Mucosa of rectum (tissue), 2 donors: ENCODE data around the gene PPARG.
A peak's percentile ranks its signal among the peaks of the same experiment; 100 is the strongest.
"Not testable (repeated sequence)": the region's sequence is repeated elsewhere in the genome, so short reads cannot be mapped to it uniquely, and the experiment has no call there.

Source experiments
- H3K27ac ChIP-seq, 2 donors: one replicate each; pipeline ENCODE4 v1.7.0; 2013; ENCODE audit warnings: inconsistent platforms in 2 of 2, low read depth in 2 of 2, low read length in 2 of 2
- H3K27me3 ChIP-seq, 2 donors: one replicate each; pipeline ENCODE4 v1.7.0; 2013; ENCODE audit warnings: low read length in 2 of 2; ENCODE audit not compliant: control insufficient read depth in 2 of 2, insufficient read depth in 2 of 2
- H3K36me3 ChIP-seq, 2 donors: one replicate each; pipeline ENCODE4 v1.7.0; 2013; ENCODE audit warnings: low read length in 2 of 2; ENCODE audit not compliant: control insufficient read depth in 2 of 2, insufficient read depth in 2 of 2
- H3K4me1 ChIP-seq, 2 donors: one replicate each; pipeline ENCODE4 v1.7.0; 2013; ENCODE audit warnings: low read length in 2 of 2, mild to moderate bottlenecking in 1 of 2; ENCODE audit not compliant: control insufficient read depth in 2 of 2, insufficient read depth in 2 of 2
- H3K4me3 ChIP-seq, 2 donors: one replicate each; pipeline ENCODE4 v1.7.0; 2013; ENCODE audit warnings: low read length in 2 of 2
- H3K9ac ChIP-seq, 2 donors: one replicate each; pipeline ENCODE4 v1.7.0; 2013; ENCODE audit warnings: low read length in 2 of 2, low read depth in 1 of 2, mild to moderate bottlenecking in 1 of 2
- H3K9me3 ChIP-seq, 2 donors: one replicate each; pipeline ENCODE4 v1.7.0; 2013; ENCODE audit warnings: low read length in 2 of 2; ENCODE audit not compliant: control insufficient read depth in 2 of 2
- donor health status: healthy.
- donor health status: Normal muscosa, but diverticular disease.

Gene PPARG

DNA sequence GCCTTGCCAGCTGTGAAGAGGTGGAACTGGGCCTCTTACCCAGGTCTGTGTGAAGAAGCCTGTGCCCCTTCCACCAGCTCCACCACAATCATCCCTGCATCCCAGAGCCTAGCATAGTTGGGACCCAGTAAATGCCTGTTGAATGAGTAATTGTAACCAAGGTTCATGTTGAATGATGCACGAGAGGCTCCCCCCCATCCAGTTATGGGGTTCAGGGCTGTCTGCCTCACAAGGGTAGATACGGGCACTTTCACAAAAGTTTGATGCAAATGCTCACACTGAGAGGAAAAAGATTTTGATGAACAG is 165.9 kb downstream of the PPARG start:
- Histone ChIP-seq H3K9ac (no peak overlapping the region), H3K36me3 (no peaks in the 10 kb centered on the region), H3K27ac (no peak overlapping the region), H3K4me3 (no peak overlapping the region), H3K4me1 (peaks cover 6 to 15% of the 10 kb centered on the region in 2 donors), H3K27me3 (no peaks in the 10 kb centered on the region), H3K9me3 (no peaks in the 10 kb centered on the region)

DNA sequence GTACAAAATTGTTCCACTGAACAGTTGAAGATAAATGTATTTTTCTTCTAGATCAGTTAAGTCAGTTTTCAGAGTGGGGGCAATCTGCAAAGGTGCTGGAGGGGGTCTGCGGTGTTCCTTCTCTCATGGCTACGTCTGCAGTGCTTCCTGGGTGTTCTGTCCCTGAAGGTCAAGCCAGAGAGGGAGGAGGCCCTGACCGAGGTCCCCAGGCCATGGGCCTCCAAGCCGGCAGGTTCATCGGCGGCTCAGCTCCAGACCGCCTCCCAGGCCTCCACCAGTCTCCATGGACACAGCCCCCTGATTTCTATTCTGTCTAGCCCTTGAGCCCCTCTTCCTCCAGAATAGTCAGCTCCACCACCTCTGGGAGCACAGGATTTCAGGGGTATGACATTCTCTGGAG is 166.9 kb downstream of the PPARG start:
- no peaks in the 10 kb centered on the region for H3K36me3 ChIP-seq
- H3K27me3 ChIP-seq, result no peaks in the 10 kb centered on the region
- H3K4me1 ChIP-seq, result peaks cover 14 to 20% of the 10 kb centered on the region in 2 donors
- H3K9me3 ChIP-seq, result no peaks in the 10 kb centered on the region
- no peak overlapping the region for H3K27ac ChIP-seq
- no peak overlapping the region for H3K9ac ChIP-seq
- no peak overlapping the region for H3K4me3 ChIP-seq

DNA sequence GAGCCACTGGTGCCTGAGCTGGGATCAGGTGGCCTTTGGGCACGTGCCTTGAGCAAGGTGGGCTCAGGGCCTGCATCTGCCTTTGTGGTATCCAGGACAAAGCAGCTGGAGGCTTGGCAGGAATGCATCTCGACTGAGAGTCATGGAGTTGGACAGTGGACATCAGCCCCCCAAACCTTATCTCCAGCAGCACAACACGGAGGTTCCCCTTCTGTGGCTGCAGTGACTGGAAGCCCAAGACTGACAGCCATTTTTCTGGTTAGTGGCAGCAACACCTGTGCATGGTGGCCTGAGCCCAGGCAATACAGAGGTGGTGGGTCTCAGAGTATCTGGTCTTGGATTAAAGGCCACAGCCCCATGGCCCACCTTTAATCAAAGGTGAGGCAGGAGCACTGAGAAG is 167.6 kb downstream of the PPARG start:
- H3K36me3 ChIP-seq, result no peaks in the 10 kb centered on the region
- H3K9ac ChIP-seq, result no peak overlapping the region
- peaks cover 21 to 27% of the 10 kb centered on the region in 2 donors for H3K4me1 ChIP-seq
- H3K27me3 ChIP-seq, result no peaks in the 10 kb centered on the region
- H3K27ac ChIP-seq, result no peak overlapping the region
- H3K9me3 ChIP-seq, result no peaks in the 10 kb centered on the region
- no peak overlapping the region for H3K4me3 ChIP-seq

DNA sequence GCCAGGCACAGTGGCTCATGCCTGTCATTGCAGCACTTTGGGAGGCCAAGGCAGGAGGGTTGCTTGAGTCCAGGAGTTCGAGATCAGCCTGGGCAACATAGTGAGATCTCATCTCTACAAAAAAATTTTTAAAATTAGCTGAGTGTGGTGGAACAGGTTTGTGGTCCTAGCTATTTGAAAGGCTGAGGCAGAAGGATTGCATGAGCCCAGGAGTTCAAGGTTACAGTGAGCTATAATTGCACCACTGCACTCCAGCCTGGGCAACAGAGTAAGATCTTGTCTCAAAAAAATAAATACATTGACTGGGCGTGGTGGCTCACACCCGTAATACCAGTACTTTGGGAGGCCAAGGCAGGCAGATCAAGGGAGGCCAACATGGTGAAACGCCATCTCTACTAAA is 168.5 kb downstream of the PPARG start:
- H3K9ac ChIP-seq, H3K9me3 ChIP-seq, H3K36me3 ChIP-seq, H3K27me3 ChIP-seq, H3K27ac ChIP-seq, H3K4me3 ChIP-seq: not testable (repeated sequence)
- peaks cover 31 to 35% of the 10 kb centered on the region in 2 donors for H3K4me1 ChIP-seq

DNA sequence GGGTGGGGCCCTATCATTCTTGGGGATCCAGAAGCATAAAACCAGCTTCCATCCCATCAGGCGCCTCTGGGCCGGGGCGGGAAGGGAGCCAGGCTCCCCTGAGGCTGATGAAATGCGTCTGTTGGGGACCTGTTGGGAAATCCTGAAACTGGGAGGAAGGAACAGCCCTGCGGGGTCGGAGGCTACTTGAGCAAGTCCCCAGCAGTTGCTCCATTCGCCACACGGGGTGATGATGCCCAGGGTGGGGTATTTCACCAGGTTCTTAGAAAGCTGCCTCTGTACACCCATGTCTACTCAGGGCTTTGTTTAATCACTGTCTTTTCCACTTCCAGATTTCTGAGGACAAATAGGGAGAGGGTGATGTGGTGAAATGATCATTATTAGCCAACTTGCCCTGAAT is 170.0 kb downstream of the PPARG start:
- H3K4me3 ChIP-seq, result no peak overlapping the region
- no peak overlapping the region for H3K9ac ChIP-seq
- no peaks in the 10 kb centered on the region for H3K9me3 ChIP-seq
- H3K27ac ChIP-seq, result peak overlapping the region in 1 of 2 donors; percentile 81
- H3K4me1 ChIP-seq, result peaks cover 35 to 43% of the 10 kb centered on the region in 2 donors
- no peaks in the 10 kb centered on the region for H3K36me3 ChIP-seq
- H3K27me3 ChIP-seq, result no peaks in the 10 kb centered on the region

DNA sequence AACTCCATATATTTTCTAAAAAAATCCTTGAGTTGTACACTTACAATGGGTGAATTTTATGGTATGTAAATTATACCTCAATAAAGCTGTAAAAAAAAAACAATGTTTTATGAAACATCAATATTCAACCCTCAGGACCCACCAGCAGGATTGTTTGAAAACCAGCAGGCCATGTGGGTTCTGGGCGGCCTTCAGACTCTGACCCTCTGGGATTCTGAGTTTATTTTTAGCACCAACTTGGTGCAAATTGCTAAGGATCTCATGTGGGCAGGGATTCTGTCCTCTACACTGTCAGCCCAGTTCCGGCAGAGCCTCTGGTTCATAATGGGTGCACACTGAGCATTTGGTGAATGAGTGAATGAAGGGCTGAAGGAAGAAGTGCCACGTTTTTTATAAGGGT is 171.3 kb downstream of the PPARG start:
- H3K27ac ChIP-seq, result peak overlapping the region; percentile 72 to 81
- H3K4me1 ChIP-seq, result peaks cover 37 to 43% of the 10 kb centered on the region in 2 donors
- H3K36me3 ChIP-seq, result no peaks in the 10 kb centered on the region
- H3K9me3 ChIP-seq, result no peaks in the 10 kb centered on the region
- peak overlapping the region; percentile 11 to 38 for H3K4me3 ChIP-seq
- H3K9ac ChIP-seq, result peak overlapping the region in 1 of 2 donors; percentile 26
- H3K27me3 ChIP-seq, result peaks cover 0 to 2% of the 10 kb centered on the region in 2 donors

DNA sequence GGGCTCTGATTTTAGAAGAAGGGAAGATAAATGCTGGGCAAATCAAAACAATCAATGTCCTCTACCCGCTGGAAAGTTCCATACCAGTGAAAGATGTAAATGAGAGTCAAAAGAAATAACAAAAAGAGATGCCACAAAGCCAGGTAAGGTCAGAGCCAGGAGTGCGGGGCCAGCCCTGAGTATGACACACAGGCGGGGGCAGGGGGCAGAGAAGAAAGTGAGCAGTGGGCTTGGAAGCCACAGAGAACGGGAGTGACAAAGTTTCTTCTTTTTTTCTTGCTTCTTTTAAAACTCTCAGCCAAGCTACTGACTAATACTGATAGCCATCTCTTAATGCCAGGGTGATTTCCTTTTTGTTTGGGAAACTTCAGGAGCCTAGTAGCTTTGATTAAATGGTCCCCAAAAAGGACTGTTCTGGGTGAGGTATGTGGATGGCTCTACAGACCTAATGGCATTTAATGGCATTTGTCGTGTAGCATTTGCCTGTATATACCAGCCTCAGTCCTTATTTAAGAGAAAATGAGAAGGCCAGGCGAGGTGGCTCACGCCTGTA is 172.3 kb downstream of the PPARG start:
- Histone ChIP-seq H3K27me3 (peaks cover 0 to 2% of the 10 kb centered on the region in 2 donors), H3K9ac (no peak overlapping the region), H3K4me1 (peaks cover 39 to 43% of the 10 kb centered on the region in 2 donors), H3K4me3 (no peak overlapping the region), H3K9me3 (no peaks in the 10 kb centered on the region), H3K27ac (peak overlapping the region; percentile 72 to 81), H3K36me3 (no peaks in the 10 kb centered on the region)

DNA sequence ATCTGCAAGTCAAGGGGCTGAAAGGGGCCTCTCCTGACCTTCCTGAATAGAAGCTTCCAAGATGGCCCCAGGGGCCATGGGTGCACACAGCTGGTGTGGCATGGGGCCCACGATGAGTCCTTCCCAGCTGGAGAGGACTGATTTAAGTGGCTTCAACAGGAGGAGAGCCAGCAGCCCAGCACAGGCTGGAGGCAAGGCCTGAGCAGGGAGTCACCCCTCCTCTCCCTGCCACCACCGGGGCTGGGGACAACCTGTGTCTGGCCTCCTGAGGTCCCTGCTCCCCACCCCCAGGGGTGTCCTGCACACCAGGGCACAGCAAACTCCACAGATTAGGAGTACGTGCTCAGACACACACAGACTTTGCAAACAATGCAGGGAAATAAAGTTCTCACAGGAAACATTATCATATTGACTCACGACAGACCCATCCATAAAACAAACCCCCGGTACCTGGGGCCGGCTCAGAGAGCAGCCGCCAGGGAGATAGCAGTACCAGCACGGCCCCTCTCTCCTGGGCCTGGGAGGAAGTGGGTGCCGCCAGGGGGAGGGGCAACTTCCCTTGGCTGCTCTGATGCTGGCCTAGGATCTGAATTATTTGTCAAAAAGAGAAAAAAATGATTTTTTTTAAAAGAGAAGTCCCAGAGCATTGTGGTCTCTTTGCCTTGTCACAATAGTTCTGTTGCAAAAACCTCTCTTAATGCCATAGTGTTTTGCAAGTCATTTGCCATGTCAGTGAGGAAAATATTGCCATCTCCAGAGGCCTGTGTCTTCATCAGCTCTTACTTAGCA is 173.5 kb downstream of the PPARG start:
- Histone ChIP-seq H3K27ac (peak overlapping the region; percentile 76 to 81), H3K27me3 (peaks cover 0 to 2% of the 10 kb centered on the region in 2 donors), H3K4me1 (peaks cover 39 to 43% of the 10 kb centered on the region in 2 donors), H3K9ac (peak overlapping the region in 1 of 2 donors; percentile 14), H3K4me3 (no peak overlapping the region), H3K9me3 (no peaks in the 10 kb centered on the region), H3K36me3 (no peaks in the 10 kb centered on the region)

DNA sequence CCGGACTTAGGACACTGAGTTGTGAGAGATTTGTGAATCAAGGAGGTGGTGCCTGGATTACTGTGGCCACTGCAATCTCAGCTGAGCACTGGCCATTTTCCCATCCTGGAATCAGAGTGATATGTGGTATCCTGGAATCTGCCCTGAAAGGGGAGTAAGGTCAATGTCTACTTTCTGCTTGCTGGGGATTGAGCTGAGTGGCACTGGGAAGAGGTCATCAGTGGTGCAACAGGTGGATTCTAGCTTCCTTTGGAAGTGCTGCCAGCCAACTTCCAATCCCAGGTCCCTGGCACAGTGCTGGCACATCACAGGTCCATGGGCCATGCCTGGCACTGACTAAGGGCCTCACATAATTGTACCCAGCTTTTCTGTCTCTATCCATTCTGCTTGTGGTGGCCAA is 174.8 kb downstream of the PPARG start:
- H3K9me3 ChIP-seq, result no peaks in the 10 kb centered on the region
- H3K36me3 ChIP-seq, result no peaks in the 10 kb centered on the region
- H3K4me3 ChIP-seq, result no peak overlapping the region
- no peak overlapping the region for H3K27ac ChIP-seq
- peaks cover 0 to 2% of the 10 kb centered on the region in 2 donors for H3K27me3 ChIP-seq
- H3K4me1 ChIP-seq, result peaks cover 39 to 43% of the 10 kb centered on the region in 2 donors
- H3K9ac ChIP-seq, result no peak overlapping the region

DNA sequence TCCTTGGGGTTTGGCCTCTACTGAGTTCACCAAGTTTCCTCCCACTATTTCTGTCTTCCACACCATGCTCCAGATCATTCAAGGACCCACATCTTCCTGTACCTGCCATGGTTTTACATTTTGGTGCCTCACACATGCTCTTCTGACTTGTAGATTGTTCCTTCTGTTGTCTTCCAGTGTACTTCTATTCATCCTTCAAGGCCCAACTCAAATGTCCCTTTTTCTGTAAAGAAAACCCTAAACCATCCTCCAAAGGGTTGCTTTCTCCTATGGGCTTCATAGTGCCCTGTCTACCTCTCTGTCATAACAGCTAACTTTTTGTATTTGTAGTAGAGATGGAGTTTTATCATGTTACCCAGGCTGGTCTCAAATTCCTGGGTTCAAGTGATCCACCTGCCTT is 175.3 kb downstream of the PPARG start:
- Histone ChIP-seq H3K4me3 (no peak overlapping the region), H3K27ac (no peak overlapping the region), H3K27me3 (peaks cover 0 to 2% of the 10 kb centered on the region in 2 donors)

More for the DNA sequence above, 175.3 kb downstream of the PPARG start:
- H3K9ac ChIP-seq, result no peak overlapping the region
- no peaks in the 10 kb centered on the region for H3K36me3 ChIP-seq
- H3K9me3 ChIP-seq, result no peaks in the 10 kb centered on the region
- peaks cover 34 to 43% of the 10 kb centered on the region in 2 donors for H3K4me1 ChIP-seq
